Lung (tissue), 12 donors: Measurements from ENCODE around the gene PRDM1. TPM values are rescaled to one million over a fixed set of nuclear protein-coding genes. Genes with fewer than 3 reads are reported as not detected.

Experiments
- ATAC-seq: fragments of 200-7000 bp; cut with Tn5 transposase; one replicate; pipeline ENCODE4 v1.9.1; 2020; ENCODE audit warnings: moderate number of reproducible peaks; ENCODE audit not compliant: insufficient read depth, low FRiP score
- DNase-seq, 3 donors: peaks; one replicate each; pipeline ENCODE4 v3.0.0-alpha.2; 2013 to 2017
- H3K27ac ChIP-seq, 2 donors: one replicate each; pipeline ENCODE4 v1.5.1; 2013; ENCODE audit warnings: mild to moderate bottlenecking in 2 of 2, moderate library complexity in 2 of 2, control low read depth in 1 of 2, inconsistent platforms in 1 of 2, low read depth in 1 of 2, low read length in 1 of 2
- H3K27me3 ChIP-seq, 3 donors: one replicate each; pipeline ENCODE4 v1.5.1; 2013; ENCODE audit warnings: low read length in 2 of 3; ENCODE audit not compliant: control insufficient read depth in 3 of 3, insufficient read depth in 3 of 3
- H3K36me3 ChIP-seq, 4 donors: one replicate each; pipeline ENCODE4 v1.5.1; 2013; ENCODE audit warnings: low read length in 4 of 4, mild to moderate bottlenecking in 1 of 4, moderate library complexity in 1 of 4; ENCODE audit not compliant: control insufficient read depth in 4 of 4, insufficient read depth in 4 of 4
- H3K4me1 ChIP-seq, 5 donors: one replicate each; pipeline ENCODE4 v1.5.1; 2013; ENCODE audit warnings: low read length in 5 of 5, mild to moderate bottlenecking in 2 of 5, moderate library complexity in 1 of 5; ENCODE audit not compliant: control insufficient read depth in 5 of 5, insufficient read depth in 5 of 5
- H3K4me3 ChIP-seq: one replicate; pipeline ENCODE4 v1.5.1; 2013; ENCODE audit warnings: mild to moderate bottlenecking, control low read depth, moderate library complexity
- H3K9ac ChIP-seq, 2 donors: one replicate each; pipeline ENCODE4 v1.5.1; 2013; ENCODE audit warnings: low read length in 2 of 2, control low read depth in 1 of 2; ENCODE audit not compliant: insufficient read depth in 1 of 2
- H3K9me3 ChIP-seq, 4 donors: one replicate each; pipeline ENCODE4 v1.5.1; 2013; ENCODE audit warnings: low read length in 3 of 4, mild to moderate bottlenecking in 1 of 4, moderate library complexity in 1 of 4; ENCODE audit not compliant: control insufficient read depth in 4 of 4, insufficient read depth in 3 of 4
- CTCF ChIP-seq: IDR thresholded peaks from 2 replicates; pipeline ENCODE4 v1.5.1; 2012; ENCODE audit warnings: mild to moderate bottlenecking; ENCODE audit errors: control extremely low read depth, extremely low read depth
- WGBS, 2 donors: extraction: QIAGEN DNeasy Blood & Tissue Kit; methylation state at CpG; one replicate each; pipeline ENCODE4 v1.1.7; 2013; 5-methylcytosine and 5-hydroxymethylcytosine counted together
- polyA plus RNA-seq, 2 donors: library from polyadenylated mRNA; stranded (reverse); fragments of 200-250 nt; gene quantifications; one replicate each; pipeline ENCODE4 v1.2.1, GENCODE V29; 2013
- total RNA-seq, 2 donors: library from RNA; depleted of rRNA in 1 of 2; stranded (reverse); fragments of >200 nt in 1 of 2; gene quantifications; one replicate each; pipeline ENCODE4 v1.2.1, GENCODE V29; 2014 to 2021
- donor health status: control.
- donor health status: control.
- donor health status: Bipolar disorder and iron deficiency.
- donor health status: healthy.
- donor health status: DM: yes; HTN: yes; CAD: no.

The PRDM1 gene
- total and polyA plus RNA-seq, 4 donors: 2.3 to 12.4 (median 8.8) TPM

DNA sequence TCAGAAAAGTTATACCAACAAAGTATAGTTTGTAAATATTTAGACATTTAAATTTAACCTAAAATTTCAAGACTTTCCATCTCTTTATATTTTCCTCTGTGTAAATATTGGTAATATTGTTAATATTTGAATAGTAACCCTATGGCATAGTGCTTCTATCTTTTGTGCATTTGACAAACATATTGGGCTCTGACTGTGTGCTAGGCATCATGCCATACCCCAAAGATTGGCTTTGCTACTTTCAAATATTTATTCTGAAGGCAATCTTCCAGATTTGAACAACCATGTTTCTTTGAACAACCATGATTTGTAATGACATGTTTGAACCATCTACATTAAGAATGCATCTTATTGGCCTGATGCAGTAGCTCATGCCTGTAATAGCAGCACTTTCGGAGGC, 15.5 kb upstream of the PRDM1 start:
- no peak overlapping the region for H3K9ac ChIP-seq
- TF ChIP-seq CTCF: no peak
- 92 to 96% methylated on average over 1 of the region's 1 CpG for WGBS, 2 donors
- H3K27me3 ChIP-seq: peaks cover 0 to 28% (median 0%) of the 10 kb centered on the region in 3 donors
- H3K4me3 ChIP-seq: no peak overlapping the region
- ATAC-seq: no peak
- H3K9me3 ChIP-seq: no peaks in the 10 kb centered on the region
- DNase-seq: no peak
- no peak overlapping the region for H3K27ac ChIP-seq
- no peaks in the 10 kb centered on the region for H3K36me3 ChIP-seq
- H3K4me1 ChIP-seq: no peaks in the 10 kb centered on the region

DNA sequence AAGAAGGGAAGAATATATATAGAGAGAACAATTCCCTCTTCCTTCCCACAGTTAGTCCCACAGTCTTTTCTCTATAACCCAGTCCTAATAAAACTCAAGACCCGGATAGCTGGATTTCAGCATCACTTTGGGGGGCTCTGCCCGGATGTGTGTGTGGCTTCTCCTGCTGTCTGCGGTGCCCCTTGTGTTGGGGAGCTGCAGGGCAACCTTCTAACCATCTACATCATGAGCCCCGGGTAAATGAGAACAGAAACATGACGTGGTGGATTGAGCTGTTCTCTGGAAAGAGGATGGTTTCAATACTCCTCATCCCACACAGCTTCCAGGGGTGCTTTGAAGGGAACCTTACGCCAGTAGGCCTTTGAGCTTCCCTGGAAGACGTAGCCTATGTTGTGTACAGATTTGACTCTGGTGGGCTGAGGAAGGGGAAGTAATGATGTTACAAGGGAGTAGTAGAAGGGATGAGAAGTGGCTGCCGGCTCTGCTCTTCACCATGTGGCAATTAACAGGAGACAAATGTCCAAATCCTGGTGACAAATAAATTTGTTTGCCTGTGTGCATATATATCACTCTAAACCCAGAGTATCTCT, 13.5 kb upstream of the PRDM1 start:
- H3K9me3 ChIP-seq: no peaks in the 10 kb centered on the region
- ATAC-seq (no peak), DNase-seq (no peak)
- 77 to 85% methylated on average over 8 of the region's 8 CpGs for WGBS, 2 donors
- H3K27ac ChIP-seq: no peak overlapping the region
- TF ChIP-seq CTCF: no peak
- no peak overlapping the region for H3K9ac ChIP-seq
- H3K36me3 ChIP-seq: no peaks in the 10 kb centered on the region
- no peak overlapping the region for H3K4me3 ChIP-seq
- H3K4me1 ChIP-seq: no peaks in the 10 kb centered on the region
- H3K27me3 ChIP-seq: peaks cover 0 to 23% (median 0%) of the 10 kb centered on the region in 3 donors

DNA sequence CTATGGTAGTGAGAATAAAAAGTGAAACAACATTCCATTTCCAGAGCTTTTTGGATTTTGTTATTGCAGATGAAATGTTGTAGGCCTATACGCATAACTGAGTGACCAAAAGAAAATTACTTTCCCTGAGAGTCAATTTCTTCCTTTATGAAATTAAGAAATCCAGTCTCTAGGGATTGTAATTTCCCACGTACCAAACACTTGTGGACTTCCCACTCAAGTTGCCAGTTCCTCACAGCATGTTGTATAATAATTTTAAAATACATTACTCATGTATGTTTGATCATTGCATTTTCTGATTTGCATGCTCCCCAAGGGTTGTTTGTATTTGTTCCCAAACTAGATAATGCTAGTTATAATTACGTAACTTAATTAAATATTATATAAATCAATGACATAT, 12.0 kb upstream of the PRDM1 start:
- H3K36me3 ChIP-seq: no peaks in the 10 kb centered on the region
- H3K27ac ChIP-seq: no peak overlapping the region
- 74 to 89% methylated on average over 3 of the region's 3 CpGs for WGBS, 2 donors
- no peak for DNase-seq
- TF ChIP-seq CTCF: no peak
- no peak overlapping the region for H3K9ac ChIP-seq
- H3K4me1 ChIP-seq: no peaks in the 10 kb centered on the region
- H3K9me3 ChIP-seq: no peaks in the 10 kb centered on the region
- H3K27me3 ChIP-seq: peaks cover 0 to 23% (median 0%) of the 10 kb centered on the region in 3 donors
- H3K4me3 ChIP-seq: no peak overlapping the region
- ATAC-seq: no peak

GRCh38 chr6:106076139-106076538, 10.0 kb upstream of the PRDM1 start:
- peaks cover 0 to 2% (median 0%) of the 10 kb centered on the region in 5 donors for H3K4me1 ChIP-seq
- no peak overlapping the region for H3K4me3 ChIP-seq
- DNase-seq: no peak
- no peak overlapping the region for H3K9ac ChIP-seq
- WGBS, 2 donors: 94 to 99% methylated on average over 3 of the region's 3 CpGs
- H3K27ac ChIP-seq: no peak overlapping the region
- no peak for TF ChIP-seq CTCF
- no peak for ATAC-seq
- no peaks in the 10 kb centered on the region for H3K36me3 ChIP-seq
- H3K27me3 ChIP-seq: peaks cover 0 to 35% (median 10%) of the 10 kb centered on the region in 3 donors
- no peaks in the 10 kb centered on the region for H3K9me3 ChIP-seq
